HG03175 (cell line): ENCODE data around the gene ACSL3.
"Not testable (repeated sequence)": the region's sequence is repeated elsewhere in the genome, so short reads cannot be mapped to it uniquely, and the experiment has no call there.

ENCODE experiments used
- ATAC-seq: cut with Tn5 transposase; IDR thresholded peaks from one replicate; pipeline ENCODE4 v1.9.1; 2021; ENCODE audit warnings: mild to moderate bottlenecking, moderate library complexity; ENCODE audit not compliant: unreplicated experiment

Gene ACSL3

DNA sequence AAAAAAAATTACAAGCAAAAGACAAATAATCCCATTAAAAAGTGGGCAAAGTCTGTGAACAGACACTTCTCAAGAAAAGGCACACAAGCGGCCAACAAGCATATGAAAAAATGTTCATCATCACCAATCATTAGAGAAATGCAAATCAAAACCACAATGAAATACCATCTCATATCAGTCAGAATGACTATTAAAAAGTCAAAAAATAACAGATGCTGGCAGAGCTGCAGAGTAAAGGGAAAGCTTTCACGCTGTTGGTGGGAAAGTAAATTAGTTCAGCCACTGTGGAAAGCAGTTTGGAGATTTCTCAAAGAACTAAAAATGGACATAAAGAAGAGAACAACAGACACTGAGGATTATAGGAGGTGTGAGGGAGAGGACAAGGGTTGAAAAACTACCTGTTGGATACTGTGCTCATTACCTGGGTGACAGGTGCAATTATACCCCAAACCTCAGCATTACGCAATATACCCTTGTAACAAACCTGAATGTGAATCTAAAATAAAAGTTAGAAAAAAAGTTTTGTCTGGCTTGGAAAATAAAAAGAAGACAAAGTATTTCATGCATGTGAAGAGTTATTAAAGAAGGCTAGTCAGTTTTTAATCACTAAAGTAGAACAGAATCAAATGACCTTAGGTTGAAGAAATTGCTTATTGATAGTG, 8.7 kb upstream of the ACSL3 start:
- ATAC-seq = no peak

DNA sequence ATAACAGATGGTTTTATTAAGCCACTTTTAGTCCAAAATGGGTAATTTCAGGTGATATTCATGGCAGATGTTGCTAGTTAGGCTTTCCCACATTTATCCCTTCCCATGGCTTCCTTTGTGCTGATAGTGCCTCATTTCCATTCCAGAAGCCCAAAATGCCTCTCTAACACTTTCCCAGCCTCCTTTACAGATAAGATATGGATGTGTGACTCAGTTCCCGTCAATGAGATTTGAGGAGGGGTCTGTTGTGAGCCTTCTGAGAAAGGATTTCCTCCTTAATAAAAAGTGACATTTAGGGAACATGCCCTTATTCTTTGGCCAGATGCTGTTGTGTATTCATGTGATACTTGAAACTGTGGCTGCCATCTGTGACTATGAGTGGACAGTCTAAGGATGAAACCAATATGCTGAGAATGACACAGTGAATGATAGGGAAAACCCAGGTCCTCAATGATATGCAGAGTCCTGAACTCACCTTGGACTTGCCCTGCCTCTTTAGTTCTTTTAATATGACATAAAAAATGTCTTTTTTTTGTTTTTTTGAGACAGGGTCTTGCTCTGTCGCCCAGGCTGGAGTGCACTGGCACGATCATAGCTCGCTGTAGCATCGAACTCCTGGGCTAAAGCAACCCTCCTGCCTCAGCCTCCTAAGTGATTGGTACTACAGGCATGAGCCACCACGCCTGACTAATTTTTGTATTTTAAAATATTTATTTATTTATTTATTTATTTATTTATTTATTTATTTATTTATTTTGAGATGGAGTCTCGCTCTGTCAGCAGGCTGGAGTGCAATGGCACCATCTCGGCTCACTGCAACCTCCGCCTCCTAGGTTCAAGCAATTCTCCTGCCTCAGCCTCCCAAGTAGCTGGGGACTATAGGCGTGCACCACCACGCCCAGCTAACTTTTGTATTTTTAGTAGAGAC, 5.8 kb upstream of the ACSL3 start:
- ATAC-seq = no peak

DNA sequence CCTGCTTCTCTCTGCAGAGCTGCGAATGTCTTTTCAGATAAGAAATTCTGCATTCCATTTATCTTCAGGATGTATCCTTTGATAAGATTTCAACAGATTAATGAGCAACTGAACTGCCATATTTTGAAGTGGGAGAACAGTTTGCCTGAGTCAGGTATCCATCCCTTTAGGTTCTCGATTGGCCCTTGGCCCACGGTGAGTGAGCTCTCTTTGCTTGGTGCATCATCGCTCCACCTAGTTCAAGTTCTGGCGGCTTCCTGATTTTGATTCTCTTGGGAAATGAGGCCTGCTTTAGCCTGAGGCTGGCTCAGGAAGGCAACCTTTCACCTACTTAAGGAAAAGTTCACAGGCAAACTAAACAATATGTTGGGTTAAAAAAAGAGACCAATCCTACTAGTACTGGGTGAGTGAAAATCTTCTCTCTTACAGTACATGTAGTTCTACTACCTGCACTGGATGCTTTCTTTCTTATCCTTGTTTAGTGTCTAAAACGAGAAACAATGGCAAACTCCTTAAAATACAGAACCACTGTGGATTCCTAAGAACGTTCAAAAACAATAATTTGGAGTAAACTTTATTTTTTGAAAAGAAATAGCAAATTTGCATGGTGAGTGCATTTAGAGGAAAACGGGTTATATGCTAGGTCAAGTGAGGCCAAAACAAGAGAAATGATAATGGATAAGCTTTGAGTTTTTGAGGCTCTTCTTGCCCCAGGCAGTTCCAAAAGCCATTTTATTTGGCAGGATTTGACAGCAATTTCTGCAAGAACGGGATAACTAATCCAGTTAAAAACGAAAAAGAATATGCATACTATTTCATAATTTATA, 837 bp upstream of the ACSL3 start:
- no peak for ATAC-seq

DNA sequence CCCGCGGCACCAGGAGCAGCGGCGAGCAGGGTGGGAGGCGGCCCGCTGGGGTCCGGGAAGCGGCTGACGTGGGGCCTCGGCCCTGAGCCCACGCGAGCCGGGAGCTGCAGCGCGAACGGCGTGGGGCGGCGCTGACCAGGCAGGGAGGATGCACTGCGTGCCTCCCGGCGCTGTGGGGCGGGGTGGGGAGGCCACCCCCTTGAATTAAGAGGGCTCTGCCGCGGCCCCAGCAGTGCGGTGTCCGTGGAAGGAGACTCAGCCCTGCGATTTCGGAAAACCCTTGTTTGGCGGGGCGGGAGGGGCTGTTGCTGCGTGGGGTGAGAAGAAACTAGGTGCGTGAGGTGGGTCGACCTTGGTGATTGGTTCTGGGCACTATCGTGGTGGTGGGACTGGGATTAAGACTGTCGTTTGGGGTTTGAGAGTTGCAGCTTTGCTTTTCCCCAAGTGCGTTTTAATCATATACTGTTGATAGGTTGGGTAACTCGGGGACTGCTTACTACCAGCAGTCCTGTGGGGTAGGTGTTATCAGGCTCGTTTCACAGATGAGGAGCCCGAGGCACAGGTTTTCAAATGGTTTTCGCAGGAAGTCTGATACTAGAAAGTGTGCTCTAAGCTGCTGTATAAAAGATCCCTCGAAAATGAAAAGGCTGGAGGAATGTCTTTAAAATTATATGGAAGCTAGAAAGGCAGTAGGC, 722 bp downstream of the ACSL3 start:
- peak; percentile 39 for ATAC-seq

DNA sequence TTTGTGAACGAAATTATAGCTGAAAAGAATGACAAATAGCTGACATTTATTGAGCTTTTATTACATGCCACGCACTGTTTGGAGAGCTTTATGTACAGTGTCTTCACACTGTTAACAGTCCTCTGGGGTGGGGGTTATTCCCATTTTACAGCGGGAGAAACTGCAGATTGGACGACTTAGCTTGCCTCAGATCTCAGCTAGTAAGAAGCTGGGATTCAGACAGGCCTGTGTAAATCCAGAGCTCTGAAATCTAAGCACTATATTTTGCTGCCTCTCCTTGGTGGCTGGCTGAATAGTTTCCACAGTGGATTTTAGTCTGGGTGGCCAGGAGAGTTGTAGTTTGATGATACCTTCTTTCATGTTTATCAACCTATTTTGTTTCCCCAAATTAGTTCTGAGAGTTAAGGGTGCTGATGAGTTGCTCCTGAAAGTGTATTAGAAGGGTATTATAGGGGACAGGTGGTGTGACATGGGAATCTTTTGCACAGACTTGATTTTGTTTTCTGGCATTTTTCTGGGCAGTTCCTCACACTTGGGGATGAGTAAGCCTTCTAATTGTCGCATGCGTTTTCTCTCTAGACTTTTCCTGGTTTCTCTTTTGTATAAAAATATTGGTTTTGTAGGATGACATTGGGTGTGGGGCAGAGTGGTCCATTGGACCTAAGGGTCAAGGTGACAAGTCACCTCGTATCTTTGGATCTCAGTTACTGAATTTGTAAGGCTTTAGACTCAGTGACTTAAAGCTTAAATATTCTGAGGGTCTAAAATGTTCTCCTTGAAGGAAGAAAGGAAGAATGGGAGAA, 1.5 kb downstream of the ACSL3 start:
- ATAC-seq = no peak

DNA sequence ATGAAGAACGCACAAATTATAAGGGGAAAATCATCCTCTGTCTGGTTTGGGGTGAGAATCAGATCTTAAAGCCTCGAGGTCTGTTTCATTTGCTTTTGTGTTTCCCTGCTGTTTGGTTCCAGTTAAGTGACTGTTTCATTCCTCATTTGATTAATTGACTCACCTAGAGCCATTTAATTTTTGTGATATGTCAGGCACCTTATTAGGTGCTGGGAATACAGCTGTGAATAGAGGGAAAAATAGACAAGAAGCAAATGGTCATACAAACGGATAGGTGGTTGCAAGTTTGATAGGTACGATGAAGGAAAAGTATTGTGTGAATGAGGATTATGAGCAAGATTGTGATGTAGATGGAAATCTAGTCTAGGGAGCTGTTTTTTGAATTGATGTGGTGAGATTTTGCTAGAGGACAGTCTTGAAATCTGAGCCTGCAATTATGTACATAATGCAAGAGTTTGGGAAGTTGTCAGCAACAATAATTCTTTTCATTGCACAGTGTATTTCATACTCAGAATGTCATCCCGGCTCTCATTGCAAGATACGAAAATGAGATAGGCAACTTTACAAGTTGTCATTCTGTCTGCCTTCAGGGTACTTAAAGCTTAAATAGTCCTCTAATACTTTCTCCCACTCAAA, 2.2 kb downstream of the ACSL3 start:
- ATAC-seq = no peak

DNA sequence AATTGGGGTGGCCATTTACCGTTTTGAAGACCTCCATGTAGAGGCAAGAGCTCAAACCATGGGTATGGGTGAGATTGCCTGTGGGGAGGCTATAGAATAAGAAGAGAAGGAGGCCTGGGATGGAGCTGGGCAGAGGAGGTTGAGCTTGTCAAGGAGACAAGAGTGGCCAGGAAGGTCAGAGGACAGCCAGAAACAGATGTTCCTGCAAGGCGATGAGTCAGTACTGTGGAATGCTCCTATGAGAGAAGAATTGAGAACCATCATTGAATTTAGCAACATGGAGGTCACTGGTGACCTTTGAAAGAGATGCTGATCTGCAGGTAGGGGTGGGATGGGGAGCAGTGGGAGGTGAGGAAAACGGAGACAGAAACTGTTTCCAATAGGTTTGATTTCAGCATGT, 3.5 kb downstream of the ACSL3 start:
- no peak for ATAC-seq

DNA sequence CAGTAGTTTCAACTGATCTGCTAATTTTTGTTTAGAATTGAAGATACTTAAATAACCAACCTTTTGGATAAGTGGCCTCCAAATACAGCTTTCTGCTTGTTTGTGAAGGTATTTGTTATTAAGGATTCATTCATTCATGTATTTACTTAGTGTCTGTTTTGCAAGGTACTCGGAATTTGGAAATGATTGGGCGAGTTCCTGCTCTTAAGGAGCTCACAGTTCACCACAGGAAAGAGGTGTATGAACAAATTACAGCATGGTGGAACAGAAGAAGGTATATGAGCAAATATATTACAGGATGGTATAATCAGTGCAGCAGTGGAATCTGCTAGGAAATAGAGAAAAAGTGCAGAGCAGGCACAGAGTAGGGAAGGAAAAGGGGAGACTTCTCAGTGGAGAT, 4.5 kb downstream of the ACSL3 start:
- no peak for ATAC-seq

DNA sequence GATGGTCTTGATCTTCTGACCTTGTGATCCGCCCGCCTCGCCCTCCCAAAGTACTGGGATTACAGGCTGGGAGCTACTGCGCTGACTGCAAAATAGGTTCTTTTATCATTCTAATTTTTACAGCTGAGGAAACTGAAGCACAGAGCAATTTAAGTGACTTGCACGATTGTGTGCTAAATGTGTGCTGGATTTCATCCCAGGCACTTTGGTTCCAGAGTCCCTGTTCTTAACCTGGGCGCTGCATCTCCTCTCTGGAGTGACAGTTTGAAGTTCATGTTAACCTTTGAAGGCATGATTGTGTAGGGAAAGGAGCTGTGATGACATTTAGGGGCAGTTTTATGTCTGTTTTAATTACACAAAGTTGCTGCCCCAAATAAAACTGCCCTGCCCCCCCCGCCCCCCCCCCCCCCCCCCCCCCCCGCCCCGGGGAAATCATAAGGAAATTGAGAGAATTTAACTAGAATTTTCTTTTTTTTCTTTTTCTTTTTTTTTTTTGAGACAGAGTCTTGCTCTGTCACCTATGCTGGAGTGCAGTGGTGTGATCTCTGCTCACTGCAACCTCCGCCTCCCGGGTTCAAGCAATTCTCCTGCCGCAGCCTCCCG, 5.6 kb downstream of the ACSL3 start:
- ATAC-seq = no peak

DNA sequence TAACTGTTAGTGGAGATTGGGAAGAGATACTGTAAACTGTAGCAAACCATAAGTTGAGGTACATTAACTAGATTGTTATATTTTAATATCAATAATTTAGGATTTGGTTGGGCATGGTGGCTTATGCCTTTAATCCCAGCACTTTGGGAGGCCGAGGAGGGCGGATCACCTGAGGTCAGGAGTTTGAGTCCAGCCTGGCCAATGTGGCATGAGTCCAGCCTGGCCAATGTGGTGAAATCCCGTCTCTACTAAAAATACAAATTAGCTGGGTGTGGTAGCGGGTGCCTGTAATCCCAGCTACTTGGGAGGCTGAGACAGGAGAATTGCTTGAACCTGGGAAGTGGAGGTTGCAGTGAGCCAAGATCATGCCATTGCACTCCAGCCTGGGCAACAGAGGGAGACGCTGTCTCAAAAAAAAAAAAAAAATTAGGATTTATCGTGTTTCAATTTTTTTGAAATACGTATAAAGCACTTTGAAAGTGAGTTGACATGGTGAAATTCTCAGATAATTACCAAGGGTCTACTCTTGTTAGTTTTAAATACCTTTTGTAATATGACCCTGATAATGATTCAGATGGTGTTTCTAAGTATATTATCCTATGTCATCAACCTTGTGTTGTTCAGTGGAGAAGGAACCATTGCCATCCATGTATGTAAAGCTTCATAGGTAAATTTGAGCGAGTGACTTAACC, 7.9 kb downstream of the ACSL3 start:
- not testable (repeated sequence) for ATAC-seq

DNA sequence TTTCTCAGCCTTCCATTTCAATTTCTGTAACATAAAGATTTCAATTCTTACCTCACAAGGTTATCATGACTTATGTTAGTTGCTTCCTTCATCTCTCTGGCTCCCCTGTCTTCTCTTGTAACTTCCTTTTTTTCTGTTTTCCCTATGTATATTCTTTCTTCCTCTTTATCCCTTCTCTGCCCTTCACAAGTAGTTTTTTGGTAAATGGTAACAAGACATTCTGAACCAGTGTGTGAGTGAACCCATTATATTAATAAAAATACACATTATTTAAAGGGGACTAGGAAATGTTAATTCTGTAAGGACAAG, 8.4 kb downstream of the ACSL3 start:
- ATAC-seq = no peak

DNA sequence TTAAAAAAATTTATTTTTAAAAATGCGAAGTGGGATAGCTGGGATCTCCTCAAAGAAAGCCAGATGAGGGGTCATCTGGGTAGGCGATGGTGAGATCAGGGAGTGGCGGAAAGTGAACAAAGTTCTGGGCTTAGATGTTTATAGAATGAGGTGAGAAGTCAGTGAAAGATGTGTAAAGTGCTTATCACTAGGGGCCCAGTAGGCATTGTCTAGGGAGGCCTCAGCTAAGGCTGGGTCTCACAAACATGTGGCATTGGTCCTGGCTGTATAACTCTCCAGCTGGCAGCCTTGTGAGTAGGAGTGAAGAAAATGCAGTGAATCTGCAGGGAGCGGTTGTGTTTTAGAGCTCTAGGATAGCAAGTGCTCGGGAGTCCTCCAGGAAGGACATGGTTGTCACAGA, 10.5 kb downstream of the ACSL3 start:
- no peak for ATAC-seq

DNA sequence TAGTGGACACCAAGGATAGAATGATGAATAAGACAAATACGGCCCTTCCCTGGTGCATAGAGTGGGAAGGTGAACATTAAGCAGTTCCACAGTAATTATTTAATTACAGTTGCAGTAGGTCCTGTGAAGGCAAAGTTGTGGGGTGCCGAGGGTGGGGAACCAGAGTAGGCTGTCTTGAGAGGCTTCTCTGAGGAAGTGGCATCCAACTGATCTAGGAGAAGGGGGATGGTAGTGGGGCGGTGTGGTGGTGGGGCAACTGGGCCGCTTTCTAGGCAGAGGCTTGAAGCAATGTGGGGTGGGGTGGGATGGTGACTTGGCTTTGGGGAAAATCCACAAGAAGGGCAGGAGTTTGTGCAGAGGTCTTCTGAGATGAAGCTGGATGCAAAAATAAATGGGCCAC, 11.7 kb downstream of the ACSL3 start:
- no peak for ATAC-seq

DNA sequence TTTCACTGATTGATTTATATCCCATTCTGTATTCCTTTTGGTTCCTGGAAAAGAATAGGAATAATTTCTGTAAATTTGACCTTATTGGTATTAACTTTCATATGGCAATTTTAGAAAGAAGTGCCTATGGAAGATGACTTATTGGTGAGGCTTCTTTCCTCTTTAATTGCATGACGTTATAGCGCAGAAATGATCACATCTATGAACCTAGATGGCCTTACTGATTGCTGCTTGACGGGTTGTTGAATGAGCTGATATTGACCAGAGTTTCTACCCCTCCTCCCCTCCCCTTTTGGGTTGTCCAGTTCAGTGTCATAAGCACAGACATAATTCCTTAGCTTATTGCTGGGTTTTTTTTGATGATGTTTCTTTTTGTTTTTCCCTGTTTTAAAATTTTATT, 14.6 kb downstream of the ACSL3 start:
- ATAC-seq = no peak

DNA sequence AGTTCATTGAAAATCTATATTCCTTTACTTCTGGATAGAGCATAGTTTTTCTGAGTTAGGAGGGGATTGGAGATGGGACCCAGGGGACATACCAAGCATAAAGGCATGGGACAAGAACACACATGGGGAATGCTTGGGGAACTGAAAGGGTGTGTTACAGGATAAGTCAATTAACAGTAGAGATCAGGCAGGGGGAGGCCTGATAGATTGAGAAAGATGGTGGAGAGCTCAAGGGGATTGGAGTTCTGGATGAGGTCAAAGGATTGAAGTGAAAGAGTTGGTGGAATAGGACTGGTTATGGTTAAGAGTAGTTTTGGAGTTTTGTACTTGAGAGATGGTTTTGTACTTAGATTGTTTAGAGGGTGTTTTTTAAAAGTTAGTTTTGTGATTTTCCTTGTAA, 16.1 kb downstream of the ACSL3 start:
- no peak for ATAC-seq

DNA sequence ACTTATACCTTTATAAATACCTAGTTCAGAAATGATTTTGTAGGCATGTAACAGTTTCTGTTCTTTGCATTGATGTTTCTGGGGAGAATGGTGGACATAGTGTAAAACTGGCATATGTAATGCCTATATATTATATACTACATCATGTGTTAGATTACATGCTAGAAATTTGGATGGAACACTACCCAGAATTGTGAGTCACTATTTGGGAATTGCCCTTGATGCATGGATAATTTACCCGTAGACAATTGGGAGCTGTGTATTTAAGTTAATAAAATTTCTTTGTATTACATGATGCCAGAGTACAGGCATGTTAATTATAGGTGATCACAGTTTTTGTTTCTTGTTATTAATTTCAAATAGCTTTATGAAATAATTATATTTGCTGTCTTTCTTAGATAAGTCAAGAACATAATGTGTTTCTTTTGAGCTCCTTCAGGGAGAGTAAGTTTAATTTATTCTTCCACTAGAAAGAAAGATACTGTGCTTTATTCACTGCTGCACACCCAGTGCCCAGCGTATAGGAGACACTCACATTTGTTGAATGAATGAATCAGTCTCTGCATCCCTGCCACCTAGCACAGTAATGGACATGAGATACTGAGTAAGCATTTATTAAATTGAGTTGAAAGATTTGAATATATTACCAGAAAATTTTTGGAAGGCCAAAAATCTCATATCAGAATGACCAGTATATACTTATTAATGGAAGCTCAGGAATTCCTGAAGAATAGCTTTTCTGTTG, 16.9 kb downstream of the ACSL3 start:
- no peak for ATAC-seq

DNA sequence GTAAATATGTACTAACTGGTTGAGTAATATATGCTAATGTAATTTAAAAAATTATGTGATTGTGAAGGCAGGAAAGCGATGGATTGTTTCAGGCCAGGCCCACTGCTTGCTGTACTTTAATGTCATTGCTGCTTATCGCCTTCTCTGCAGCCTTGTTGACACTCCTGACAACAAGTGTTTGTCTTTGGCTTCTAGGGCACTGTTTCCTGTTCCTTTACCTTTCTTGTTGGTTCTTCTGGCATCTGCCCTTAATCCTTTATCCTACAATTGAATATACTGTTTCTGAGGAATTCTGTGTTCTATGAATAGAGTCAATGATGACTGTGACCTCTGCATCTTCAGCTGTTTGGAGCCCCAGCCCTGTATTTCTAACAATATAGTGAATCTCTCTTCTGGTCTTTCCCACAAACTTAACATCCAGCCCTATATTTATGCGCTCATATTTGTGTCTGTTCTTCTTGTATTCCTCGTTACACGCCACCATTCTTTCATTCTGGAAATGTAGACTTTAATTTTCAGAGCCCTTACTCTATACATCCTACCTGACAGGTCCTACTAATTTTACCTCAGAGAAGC, 17.6 kb downstream of the ACSL3 start:
- ATAC-seq = no peak
